GM12891 (cell line): Measurements from ENCODE around the gene GRIK1.

Experiments
- PAX5 ChIP-seq: IDR thresholded peaks from 2 replicates; pipeline ENCODE4 v1.6.1; 2011; ENCODE audit warnings: low read length, moderate library complexity, mild to moderate bottlenecking; ENCODE audit not compliant: insufficient read depth, severe bottlenecking
- POLR2A ChIP-seq: IDR thresholded peaks from 2 replicates; pipeline ENCODE4 v1.6.1; 2011; ENCODE audit warnings: low read depth, low read length, control low read depth
- POLR2AphosphoS5 ChIP-seq: IDR thresholded peaks from 2 replicates; pipeline ENCODE4 v1.6.1; 2011; ENCODE audit warnings: low read depth, low read length, control low read depth
- POU2F2 ChIP-seq: IDR thresholded peaks from 2 replicates; pipeline ENCODE4 v1.6.1; 2011; ENCODE audit warnings: low read depth, mild to moderate bottlenecking, control low read depth, low read length, moderate library complexity
- SPI1 ChIP-seq: IDR thresholded peaks from 2 replicates; pipeline ENCODE4 v1.6.1; 2011; ENCODE audit warnings: low read depth, low read length, control low read depth
- TAF1 ChIP-seq: IDR thresholded peaks from 2 replicates; pipeline ENCODE4 v1.6.1; 2011; ENCODE audit warnings: low read depth, low read length, control low read depth

GRCh38 chr21:29716753-29717152 lies 223.0 kb downstream of the GRIK1 start:
- no peak for TF ChIP-seq TAF1
- TF ChIP-seq POLR2A: no peak
- no peak for TF ChIP-seq POLR2AphosphoS5
- no peak for TF ChIP-seq SPI1
- no peak for TF ChIP-seq PAX5
- no peak for TF ChIP-seq POU2F2
